MM.1S (cell line): ENCODE results near the gene KRT38.
A peak's percentile ranks its signal among the peaks of the same experiment; 100 is the strongest.

Experiments
- DNase-seq: peaks from one replicate; pipeline ENCODE4 v3.0.0-alpha.2; 2015
- H2AFZ ChIP-seq: fragments of 300-600 bp; sonication (generic); 2 replicates; pipeline ENCODE4 v1.6.0; 2016; ENCODE audit warnings: antibody characterized with exemption, low read length
- H3F3A ChIP-seq: fragments of 300-600 bp; sonication (generic); 2 replicates; pipeline ENCODE4 v1.6.1; 2016; ENCODE audit warnings: mild to moderate bottlenecking, antibody characterized with exemption, low read length, moderate library complexity, mixed read lengths; ENCODE audit not compliant: insufficient read depth
- H3K27ac ChIP-seq: fragments of 300-600 bp; sonication (generic); 2 replicates; pipeline ENCODE4 v1.5.1; 2016; ENCODE audit warnings: mild to moderate bottlenecking, low read length
- H3K27me3 ChIP-seq: fragments of 300-600 bp; sonication (generic); replicated peaks from 2 replicates; pipeline ENCODE4 v1.6.0; 2016; ENCODE audit warnings: low read length; ENCODE audit not compliant: insufficient read depth
- H3K36me3 ChIP-seq: fragments of 300-600 bp; sonication (generic); replicated peaks from 2 replicates; pipeline ENCODE4 v1.6.1; 2016; ENCODE audit warnings: mild to moderate bottlenecking, low read length, mixed read lengths; ENCODE audit not compliant: insufficient read depth
- H3K4me1 ChIP-seq: fragments of 300-600 bp; sonication (generic); 2 replicates; pipeline ENCODE4 v1.6.1; 2016; ENCODE audit warnings: low read length, mixed read lengths
- H3K4me2 ChIP-seq: fragments of 300-600 bp; sonication (generic); 2 replicates; pipeline ENCODE4 v1.6.0; 2016; ENCODE audit warnings: low read depth, low read length
- H3K4me3 ChIP-seq: fragments of 300-600 bp; sonication (generic); 2 replicates; pipeline ENCODE4 v1.5.1; 2016; ENCODE audit warnings: low read length, mixed read lengths
- H3K79me2 ChIP-seq: fragments of 300-600 bp; sonication (generic); 2 replicates; pipeline ENCODE4 v1.6.1; 2016; ENCODE audit warnings: mixed run types, low read length, mixed read lengths
- H3K9ac ChIP-seq: fragments of 300-600 bp; sonication (generic); 2 replicates; pipeline ENCODE4 v1.6.1; 2016; ENCODE audit warnings: low read length, mixed read lengths
- H3K9me2 ChIP-seq: fragments of 300-600 bp; sonication (generic); replicated peaks from 2 replicates; pipeline ENCODE4 v1.6.1; 2016; ENCODE audit warnings: mild to moderate bottlenecking, low read length, mixed read lengths; ENCODE audit not compliant: insufficient read depth
- H3K9me3 ChIP-seq: fragments of 300-600 bp; sonication (generic); replicated peaks from 2 replicates; pipeline ENCODE4 v1.6.1; 2016; ENCODE audit warnings: mild to moderate bottlenecking, low read length, mixed read lengths; ENCODE audit not compliant: insufficient read depth
- H4K20me1 ChIP-seq: fragments of 300-600 bp; sonication (generic); 2 replicates; pipeline ENCODE4 v1.6.1; 2016; ENCODE audit warnings: mild to moderate bottlenecking, low read length, moderate library complexity, mixed read lengths; ENCODE audit not compliant: insufficient read depth
- EZH2 ChIP-seq: fragments of 300-600 bp; sonication (generic); optimal IDR thresholded peaks from 2 replicates; pipeline ENCODE3; 2017; ENCODE audit warnings: low read depth, mild to moderate bottlenecking, antibody characterized with exemption, low read length, mixed read lengths
- EZH2phosphoT487 ChIP-seq: fragments of 300-600 bp; sonication (generic); IDR thresholded peaks from 2 replicates; pipeline ENCODE4 v1.6.1; 2018; ENCODE audit warnings: antibody characterized with exemption, low read length
- TF ChIP-seq, protein P1 (sequence below): fragments of 300-600 bp; sonication (generic); IDR thresholded peaks from 2 replicates; pipeline ENCODE4 v1.5.1; 2016; ENCODE audit warnings: antibody characterized with exemption, low read length, mixed read lengths

The KRT38 gene

DNA sequence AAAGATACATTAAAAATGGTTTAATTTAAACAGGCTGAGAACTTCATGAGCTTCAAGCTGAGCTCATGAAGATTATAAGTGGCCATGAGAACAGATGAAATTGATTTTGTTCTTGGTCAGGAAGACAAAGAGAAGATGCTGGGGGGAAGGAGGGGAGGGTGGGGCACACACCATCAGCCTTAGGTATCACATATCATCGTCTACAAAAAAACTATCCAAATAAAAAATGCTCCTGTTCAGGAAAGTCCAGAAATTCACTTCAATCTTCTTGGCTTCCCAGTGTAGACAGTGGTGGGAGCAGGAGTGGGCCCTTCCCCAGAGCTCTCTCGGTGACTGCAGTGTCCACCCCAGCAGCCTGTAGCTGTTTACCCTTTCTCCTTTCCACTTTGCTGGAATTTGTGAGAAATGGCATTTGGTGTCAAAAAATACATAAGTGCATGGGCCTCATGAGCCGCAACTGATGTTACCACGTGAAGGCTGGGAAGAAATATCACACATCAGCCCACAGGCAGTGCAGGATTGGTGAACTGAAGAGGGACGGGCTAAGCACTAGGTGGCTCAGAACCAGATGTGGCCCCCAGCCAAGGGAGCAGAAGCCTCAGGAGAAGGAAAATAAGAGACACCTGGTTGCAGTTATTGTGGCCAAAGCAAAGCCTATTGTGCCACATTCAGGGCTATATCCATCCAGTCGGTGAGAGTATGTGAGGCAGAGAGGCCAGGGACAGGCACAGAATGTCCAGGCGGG lies 22.5 kb downstream of the KRT38 start:
- no peak overlapping the region for H3K27ac ChIP-seq
- H3K9me3 ChIP-seq: no peaks in the 10 kb centered on the region
- H3K4me2 ChIP-seq: no peak overlapping the region
- H3K27me3 ChIP-seq: no peaks in the 10 kb centered on the region
- no peaks in the 10 kb centered on the region for H3F3A ChIP-seq
- no peak overlapping the region for H2AFZ ChIP-seq
- no peaks in the 10 kb centered on the region for H3K36me3 ChIP-seq
- no peak for DNase-seq
- no peaks in the 10 kb centered on the region for H3K79me2 ChIP-seq
- no peaks in the 10 kb centered on the region for H3K4me1 ChIP-seq
- no peak overlapping the region for H3K4me3 ChIP-seq
- no peak for TF ChIP-seq EZH2
- TF ChIP-seq, protein P1, sequence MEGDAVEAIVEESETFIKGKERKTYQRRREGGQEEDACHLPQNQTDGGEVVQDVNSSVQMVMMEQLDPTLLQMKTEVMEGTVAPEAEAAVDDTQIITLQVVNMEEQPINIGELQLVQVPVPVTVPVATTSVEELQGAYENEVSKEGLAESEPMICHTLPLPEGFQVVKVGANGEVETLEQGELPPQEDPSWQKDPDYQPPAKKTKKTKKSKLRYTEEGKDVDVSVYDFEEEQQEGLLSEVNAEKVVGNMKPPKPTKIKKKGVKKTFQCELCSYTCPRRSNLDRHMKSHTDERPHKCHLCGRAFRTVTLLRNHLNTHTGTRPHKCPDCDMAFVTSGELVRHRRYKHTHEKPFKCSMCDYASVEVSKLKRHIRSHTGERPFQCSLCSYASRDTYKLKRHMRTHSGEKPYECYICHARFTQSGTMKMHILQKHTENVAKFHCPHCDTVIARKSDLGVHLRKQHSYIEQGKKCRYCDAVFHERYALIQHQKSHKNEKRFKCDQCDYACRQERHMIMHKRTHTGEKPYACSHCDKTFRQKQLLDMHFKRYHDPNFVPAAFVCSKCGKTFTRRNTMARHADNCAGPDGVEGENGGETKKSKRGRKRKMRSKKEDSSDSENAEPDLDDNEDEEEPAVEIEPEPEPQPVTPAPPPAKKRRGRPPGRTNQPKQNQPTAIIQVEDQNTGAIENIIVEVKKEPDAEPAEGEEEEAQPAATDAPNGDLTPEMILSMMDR: no peak
- no peak for TF ChIP-seq EZH2phosphoT487
- no peak overlapping the region for H3K9ac ChIP-seq
- H3K9me2 ChIP-seq: no peaks in the 10 kb centered on the region
- no peaks in the 10 kb centered on the region for H4K20me1 ChIP-seq

GRCh38 chr17:41417576-41418015 lies 23.2 kb downstream of the KRT38 start:
- TF ChIP-seq EZH2 (no peak), EZH2phosphoT487 (no peak)
- TF ChIP-seq, protein P1: peak; percentile 57
- H2AFZ ChIP-seq: no peak overlapping the region
- H3K9me2 ChIP-seq: no peaks in the 10 kb centered on the region
- no peaks in the 10 kb centered on the region for H3K36me3 ChIP-seq
- DNase-seq: peak; percentile 29
- no peak overlapping the region for H3K27ac ChIP-seq
- no peaks in the 10 kb centered on the region for H3K4me1 ChIP-seq
- H3K4me2 ChIP-seq: no peak overlapping the region
- no peaks in the 10 kb centered on the region for H3K27me3 ChIP-seq
- no peaks in the 10 kb centered on the region for H3F3A ChIP-seq
- no peaks in the 10 kb centered on the region for H4K20me1 ChIP-seq
- H3K79me2 ChIP-seq: no peaks in the 10 kb centered on the region
- no peak overlapping the region for H3K4me3 ChIP-seq
- H3K9me3 ChIP-seq: no peaks in the 10 kb centered on the region
- no peak overlapping the region for H3K9ac ChIP-seq

DNA sequence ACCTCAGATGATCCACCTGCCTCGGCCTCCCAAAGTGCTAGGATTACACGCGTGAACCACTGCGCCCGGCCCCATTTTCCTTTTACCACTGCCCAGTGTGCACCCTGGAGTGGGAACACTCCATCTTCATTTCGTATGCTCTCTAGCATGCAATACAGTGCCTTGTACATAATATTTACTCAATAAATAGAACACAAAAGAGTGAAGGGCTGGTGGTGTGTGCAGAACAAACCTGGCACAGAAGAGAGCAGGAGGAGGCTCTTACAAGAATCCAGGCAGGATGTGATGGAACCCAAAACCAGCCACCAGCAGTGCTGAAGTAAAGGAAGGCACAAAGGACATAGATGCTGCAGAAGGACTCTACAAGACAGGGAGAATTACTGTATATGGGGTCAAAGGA lies 23.7 kb downstream of the KRT38 start:
- Histone ChIP-seq H3K4me3 (no peak overlapping the region), H4K20me1 (no peaks in the 10 kb centered on the region), H3K79me2 (no peaks in the 10 kb centered on the region), H3K9me3 (no peaks in the 10 kb centered on the region), H3K4me2 (no peak overlapping the region), H3K27me3 (no peaks in the 10 kb centered on the region), H3K36me3 (no peaks in the 10 kb centered on the region), H3K9ac (no peak overlapping the region), H3K9me2 (no peaks in the 10 kb centered on the region), H3F3A (no peaks in the 10 kb centered on the region), H3K4me1 (no peaks in the 10 kb centered on the region), H2AFZ (no peak overlapping the region), H3K27ac (no peak overlapping the region)
- no peak for TF ChIP-seq EZH2
- TF ChIP-seq, protein P1: no peak
- no peak for DNase-seq
